ENCODE measurements around the gene AGMO. TPM values are rescaled to one million over a fixed set of nuclear protein-coding genes. Genes with fewer than 3 reads are reported as not detected.

The AGMO gene
- polyA plus RNA-seq, 1 donor from 2014 or later: not detected

DNA sequence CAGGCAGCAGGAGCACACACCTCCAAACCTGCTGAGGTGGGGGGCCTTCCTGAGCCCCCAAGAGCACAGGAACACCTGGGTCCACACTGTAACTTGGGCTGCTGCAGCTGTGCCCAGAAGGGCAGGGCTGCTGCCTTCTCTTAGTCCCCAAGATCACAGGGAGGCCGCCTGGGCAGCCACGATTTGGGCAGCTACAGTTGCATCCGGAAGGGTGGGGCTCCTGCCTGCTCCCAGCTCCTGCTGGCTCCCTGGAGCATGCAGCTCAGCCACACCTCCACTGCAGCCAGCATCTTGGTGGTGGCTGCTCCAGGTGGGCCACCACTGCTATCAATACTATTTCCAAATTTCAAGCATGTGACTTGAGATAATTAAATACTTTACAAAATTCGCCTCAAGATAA is 38.5 kb upstream of the AGMO start:
- H3K27ac ChIP-seq (ENCODE audit: low read length): no peak overlapping the region

DNA sequence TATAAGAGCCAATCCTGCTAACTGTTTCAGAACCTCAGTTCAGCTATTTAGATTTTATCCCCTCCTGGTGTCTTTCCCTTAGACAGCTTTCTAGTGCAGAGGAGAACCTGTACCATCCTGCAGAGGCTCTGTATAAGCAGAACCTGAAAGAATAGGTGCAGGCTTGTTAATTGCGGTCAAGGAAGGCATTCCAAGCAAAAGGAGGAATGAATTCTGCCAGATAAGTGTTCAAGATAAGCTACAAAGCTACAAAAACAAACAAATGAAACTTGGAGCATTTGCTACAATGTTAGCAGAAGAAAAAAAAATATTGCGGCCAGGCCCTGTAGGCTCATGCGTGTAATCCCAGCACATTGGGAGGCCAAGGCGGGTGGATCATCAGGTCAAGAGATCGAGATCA is 32.6 kb upstream of the AGMO start:
- H3K9me3 ChIP-seq (ENCODE audit: low read length): no peaks in the 10 kb centered on the region
- H4K20me1 ChIP-seq (ENCODE audit: insufficient read depth): no peaks in the 10 kb centered on the region
- H2AFZ ChIP-seq (ENCODE audit: low read depth, low read length): no peak overlapping the region
- no peaks in the 10 kb centered on the region for H3K36me3 ChIP-seq (ENCODE audit: insufficient read depth, low read length)
- H3K4me2 ChIP-seq (ENCODE audit: low read length): no peak overlapping the region
- no peak overlapping the region for H3K27ac ChIP-seq (ENCODE audit: low read length)
- no peak overlapping the region for H3K9ac ChIP-seq (ENCODE audit: low read length)
- no peaks in the 10 kb centered on the region for H3K9me2 ChIP-seq (ENCODE audit: insufficient read depth, low read length)
- H3K27me3 ChIP-seq (ENCODE audit: insufficient read depth, low read depth, low read length): no peaks in the 10 kb centered on the region
- no peaks in the 10 kb centered on the region for H3F3A ChIP-seq (ENCODE audit: insufficient read depth, low read length, poor library complexity, severe bottlenecking)
- no peaks in the 10 kb centered on the region for H3K79me2 ChIP-seq (replicated peaks; ENCODE audit: insufficient read depth, low read length)
- TF ChIP-seq, protein P1, sequence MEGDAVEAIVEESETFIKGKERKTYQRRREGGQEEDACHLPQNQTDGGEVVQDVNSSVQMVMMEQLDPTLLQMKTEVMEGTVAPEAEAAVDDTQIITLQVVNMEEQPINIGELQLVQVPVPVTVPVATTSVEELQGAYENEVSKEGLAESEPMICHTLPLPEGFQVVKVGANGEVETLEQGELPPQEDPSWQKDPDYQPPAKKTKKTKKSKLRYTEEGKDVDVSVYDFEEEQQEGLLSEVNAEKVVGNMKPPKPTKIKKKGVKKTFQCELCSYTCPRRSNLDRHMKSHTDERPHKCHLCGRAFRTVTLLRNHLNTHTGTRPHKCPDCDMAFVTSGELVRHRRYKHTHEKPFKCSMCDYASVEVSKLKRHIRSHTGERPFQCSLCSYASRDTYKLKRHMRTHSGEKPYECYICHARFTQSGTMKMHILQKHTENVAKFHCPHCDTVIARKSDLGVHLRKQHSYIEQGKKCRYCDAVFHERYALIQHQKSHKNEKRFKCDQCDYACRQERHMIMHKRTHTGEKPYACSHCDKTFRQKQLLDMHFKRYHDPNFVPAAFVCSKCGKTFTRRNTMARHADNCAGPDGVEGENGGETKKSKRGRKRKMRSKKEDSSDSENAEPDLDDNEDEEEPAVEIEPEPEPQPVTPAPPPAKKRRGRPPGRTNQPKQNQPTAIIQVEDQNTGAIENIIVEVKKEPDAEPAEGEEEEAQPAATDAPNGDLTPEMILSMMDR (IDR thresholded peaks at IDR 0.05; ENCODE audit: poor library complexity, severe bottlenecking): no peak
- TF ChIP-seq, protein P2, sequence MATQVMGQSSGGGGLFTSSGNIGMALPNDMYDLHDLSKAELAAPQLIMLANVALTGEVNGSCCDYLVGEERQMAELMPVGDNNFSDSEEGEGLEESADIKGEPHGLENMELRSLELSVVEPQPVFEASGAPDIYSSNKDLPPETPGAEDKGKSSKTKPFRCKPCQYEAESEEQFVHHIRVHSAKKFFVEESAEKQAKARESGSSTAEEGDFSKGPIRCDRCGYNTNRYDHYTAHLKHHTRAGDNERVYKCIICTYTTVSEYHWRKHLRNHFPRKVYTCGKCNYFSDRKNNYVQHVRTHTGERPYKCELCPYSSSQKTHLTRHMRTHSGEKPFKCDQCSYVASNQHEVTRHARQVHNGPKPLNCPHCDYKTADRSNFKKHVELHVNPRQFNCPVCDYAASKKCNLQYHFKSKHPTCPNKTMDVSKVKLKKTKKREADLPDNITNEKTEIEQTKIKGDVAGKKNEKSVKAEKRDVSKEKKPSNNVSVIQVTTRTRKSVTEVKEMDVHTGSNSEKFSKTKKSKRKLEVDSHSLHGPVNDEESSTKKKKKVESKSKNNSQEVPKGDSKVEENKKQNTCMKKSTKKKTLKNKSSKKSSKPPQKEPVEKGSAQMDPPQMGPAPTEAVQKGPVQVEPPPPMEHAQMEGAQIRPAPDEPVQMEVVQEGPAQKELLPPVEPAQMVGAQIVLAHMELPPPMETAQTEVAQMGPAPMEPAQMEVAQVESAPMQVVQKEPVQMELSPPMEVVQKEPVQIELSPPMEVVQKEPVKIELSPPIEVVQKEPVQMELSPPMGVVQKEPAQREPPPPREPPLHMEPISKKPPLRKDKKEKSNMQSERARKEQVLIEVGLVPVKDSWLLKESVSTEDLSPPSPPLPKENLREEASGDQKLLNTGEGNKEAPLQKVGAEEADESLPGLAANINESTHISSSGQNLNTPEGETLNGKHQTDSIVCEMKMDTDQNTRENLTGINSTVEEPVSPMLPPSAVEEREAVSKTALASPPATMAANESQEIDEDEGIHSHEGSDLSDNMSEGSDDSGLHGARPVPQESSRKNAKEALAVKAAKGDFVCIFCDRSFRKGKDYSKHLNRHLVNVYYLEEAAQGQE (IDR thresholded peaks at IDR 0.05; ENCODE audit: borderline replicate concordance): no peak
- TF ChIP-seq RAD21 (conservative IDR thresholded peaks at IDR 0.05) (no peak), SMC3 (conservative IDR thresholded peaks at IDR 0.05; ENCODE audit: poor library complexity) (no peak), EP300 (conservative IDR thresholded peaks at IDR 0.05; ENCODE audit: poor library complexity, severe bottlenecking) (no peak), TAF1 (IDR thresholded peaks at IDR 0.05; ENCODE audit: low read depth) (no peak), EZH2 (IDR thresholded peaks at IDR 0.05; ENCODE audit: borderline replicate concordance, insufficient read depth, low read length, poor library complexity, severe bottlenecking) (no peak), MXI1 (conservative IDR thresholded peaks at IDR 0.05; ENCODE audit: poor library complexity, severe bottlenecking) (no peak)
- no peak overlapping the region for H3K4me3 ChIP-seq (ENCODE audit: low read length)

More for the DNA sequence above, 38.5 kb upstream of the AGMO start:
- H3K4me2 ChIP-seq (ENCODE audit: low read length): no peak overlapping the region
- no peaks in the 10 kb centered on the region for H3K9me3 ChIP-seq (ENCODE audit: low read length)
- no peak overlapping the region for H2AFZ ChIP-seq (ENCODE audit: low read depth, low read length)
- no peaks in the 10 kb centered on the region for H4K20me1 ChIP-seq (ENCODE audit: insufficient read depth)
- TF ChIP-seq TAF1 (IDR thresholded peaks at IDR 0.05; ENCODE audit: low read depth) (no peak), POLR2AphosphoS5 (IDR thresholded peaks at IDR 0.05) (no peak), EP300 (conservative IDR thresholded peaks at IDR 0.05; ENCODE audit: poor library complexity, severe bottlenecking) (no peak), MXI1 (conservative IDR thresholded peaks at IDR 0.05; ENCODE audit: poor library complexity, severe bottlenecking) (no peak), RAD21 (conservative IDR thresholded peaks at IDR 0.05) (no peak), EZH2 (IDR thresholded peaks at IDR 0.05; ENCODE audit: borderline replicate concordance, insufficient read depth, low read length, poor library complexity, severe bottlenecking) (no peak), SMC3 (conservative IDR thresholded peaks at IDR 0.05; ENCODE audit: poor library complexity) (no peak)
- TF ChIP-seq, protein P1 (IDR thresholded peaks at IDR 0.05; ENCODE audit: poor library complexity, severe bottlenecking): no peak
- TF ChIP-seq, protein P2 (IDR thresholded peaks at IDR 0.05; ENCODE audit: borderline replicate concordance): no peak
- H3K9me2 ChIP-seq (ENCODE audit: insufficient read depth, low read length): no peaks in the 10 kb centered on the region
- H3K4me3 ChIP-seq (ENCODE audit: low read length): no peak overlapping the region
- H3K9ac ChIP-seq (ENCODE audit: low read length): no peak overlapping the region
- H3F3A ChIP-seq (ENCODE audit: insufficient read depth, low read length, poor library complexity, severe bottlenecking): no peaks in the 10 kb centered on the region
- no peaks in the 10 kb centered on the region for H3K79me2 ChIP-seq (replicated peaks; ENCODE audit: insufficient read depth, low read length)
- H3K36me3 ChIP-seq (ENCODE audit: insufficient read depth, low read length): no peaks in the 10 kb centered on the region
- H3K27me3 ChIP-seq (ENCODE audit: insufficient read depth, low read depth, low read length): no peaks in the 10 kb centered on the region

All from neural cell (in vitro differentiated cells).